Body of pancreas (tissue), 4 donors: Measurements from ENCODE around the gene MRPS27. TPM values are rescaled to one million over a fixed set of nuclear protein-coding genes. Genes with fewer than 3 reads are reported as not detected.

ENCODE experiments used
- ATAC-seq: fragments of 150-250 bp; one replicate; pipeline ENCODE4 v1.9.1; 2016
- DNase-seq, 4 donors: peaks; one replicate each; pipeline ENCODE4 v3.0.0-alpha.2; 2019
- H3K27ac ChIP-seq, 4 donors: fragments of 200-600 bp; sonication (generic); 1 replicate in 3 of 4; 2 replicates in 1 of 4; pipeline versions ENCODE4 v1.5.1 to v1.6.1; 2016 to 2019; ENCODE audit warnings: mild to moderate bottlenecking in 1 of 4, mixed read lengths in 1 of 4, moderate library complexity in 1 of 4
- H3K27me3 ChIP-seq, 2 donors: fragments of 200-600 bp; sonication (generic); one replicate each; pipeline ENCODE4 v1.6.0; 2016; ENCODE audit warnings: mild to moderate bottlenecking in 1 of 2
- H3K36me3 ChIP-seq, 2 donors: fragments of 200-600 bp; sonication (generic); replicated peaks in 1 of 2; 2 replicates each; pipeline ENCODE4 v1.5.1; 2016; ENCODE audit warnings: low read depth in 2 of 2; ENCODE audit not compliant: insufficient read depth in 1 of 2
- H3K4me1 ChIP-seq: fragments of 200-600 bp; sonication (generic); one replicate; pipeline ENCODE4 v1.6.0; 2016
- H3K4me3 ChIP-seq, 2 donors: fragments of 200-600 bp; sonication (generic); 1 replicate in 1 of 2; 2 replicates in 1 of 2; pipeline ENCODE4 v1.5.1; 2016 to 2019
- H3K9me3 ChIP-seq, 3 donors: fragments of 200-600 bp; sonication (generic); 1 replicate in 2 of 3; 2 replicates in 1 of 3; pipeline ENCODE4 v1.5.1; 2016
- CTCF ChIP-seq, 7 experiments: fragments of 450-650 bp in 4 of 7; fragments of 200-600 bp in 3 of 7; sonication (generic) in 3 of 7; IDR thresholded peaks; one replicate each; pipeline ENCODE4 v1.5.1; 2016 to 2019; ENCODE audit warnings: antibody characterized with exemption in 7 of 7
- POLR2A ChIP-seq, 3 donors: fragments of 450-650 bp; IDR thresholded peaks; one replicate each; pipeline ENCODE4 v1.6.1; 2016; ENCODE audit warnings: antibody characterized with exemption in 3 of 3, mild to moderate bottlenecking in 2 of 3
- WGBS, 2 donors: methylation state at CpG; one replicate each; pipeline ENCODE4 v1.1.5; 2017; 5-methylcytosine and 5-hydroxymethylcytosine counted together
- intact Hi-C: fragments of 100-400 bp; cut with DNase I; formaldehyde crosslinking; loops from one replicate; pipeline ENCODE4 v1.15.1; 2023
- total RNA-seq, 2 donors: library from RNA; depleted of rRNA; stranded (reverse); fragments of >200 nt; gene quantifications; one replicate each; pipeline ENCODE4 v1.1.0, GENCODE V29; 2016

MRPS27 gene
- total RNA-seq: 10 to 100 TPM; 25.4 to 52.7 TPM

- TF ChIP-seq CTCF (IDR thresholded peaks at IDR 0.05) (peak in 1 of 7 experiments; percentile 9), POLR2A (IDR thresholded peaks at IDR 0.05) (peak; percentile 58 to 89 (median 80))
- H3K27ac ChIP-seq: peak within 1 kb of the TSS in 3 of 4 donors; percentile 58 to 77 (median 71)
- H3K9me3 ChIP-seq: no peaks in the 10 kb centered on the region
- intact Hi-C loops: no loop called here
- DNase-seq (peak; percentile 96 to 98 (median 96)), ATAC-seq (peak; percentile 100)
- H3K4me1 ChIP-seq: peaks cover 24% of the 10 kb centered on the region
- H3K36me3 ChIP-seq: no peaks in the 10 kb centered on the region
- peak within 1 kb of the TSS; percentile 83 to 90 for H3K4me3 ChIP-seq
- no peaks in the 10 kb centered on the region for H3K27me3 ChIP-seq
- 0 to 1% methylated on average over 13 to 40 of the region's 40 CpGs for WGBS, 2 donors
Observed at GRCh38 chr5:72319976-72320752, at the start of gene MRPS27, which contains the start of gene PTCD2. Gene MRPS27 (minus strand): TSS chr5:72320240. CDS start chr5:72320221, 19 bp downstream. Gene PTCD2 (plus strand): TSS chr5:72320373. CDS start chr5:72320383, 10 bp downstream.

GRCh38 chr5:72369711-72370110 is 49.7 kb upstream of the MRPS27 start:
- no peak for ATAC-seq
- H3K4me1 ChIP-seq: no peaks in the 10 kb centered on the region
- TF ChIP-seq POLR2A (IDR thresholded peaks at IDR 0.05) (no peak), CTCF (IDR thresholded peaks at IDR 0.05) (no peak)
- no peak for DNase-seq
- intact Hi-C loops: loop anchor here (10.0 kb wide), 1 partner anchor 155 kb away; no protein-coding TSS in a partner anchor
- H3K9me3 ChIP-seq: no peaks in the 10 kb centered on the region
- H3K4me3 ChIP-seq: no peak overlapping the region
- no peaks in the 10 kb centered on the region for H3K36me3 ChIP-seq
- WGBS, 2 donors: 85% methylated on average over 3 of the region's 3 CpGs
- H3K27me3 ChIP-seq: no peaks in the 10 kb centered on the region
- no peak overlapping the region for H3K27ac ChIP-seq

- H3K4me1 ChIP-seq: no peaks in the 10 kb centered on the region
- no peak overlapping the region for H3K27ac ChIP-seq
- WGBS, 2 donors: 67 to 92% methylated on average over 1 of the region's 1 CpG
- intact Hi-C loops: no loop called here
- H3K27me3 ChIP-seq: no peaks in the 10 kb centered on the region
- no peaks in the 10 kb centered on the region for H3K36me3 ChIP-seq
- DNase-seq (no peak), ATAC-seq (no peak)
- no peak overlapping the region for H3K4me3 ChIP-seq
- H3K9me3 ChIP-seq: no peaks in the 10 kb centered on the region
- TF ChIP-seq CTCF (IDR thresholded peaks at IDR 0.05): no peak
- no peak for TF ChIP-seq POLR2A (IDR thresholded peaks at IDR 0.05)
Observed at GRCh38 chr5:72369301-72369700, 49.3 kb upstream of the MRPS27 start.

- no peaks in the 10 kb centered on the region for H3K27me3 ChIP-seq
- no peak for DNase-seq
- WGBS, 2 donors: 81 to 100% methylated on average over 1 of the region's 1 CpG
- no peak overlapping the region for H3K4me3 ChIP-seq
- TF ChIP-seq CTCF (IDR thresholded peaks at IDR 0.05) (no peak), POLR2A (IDR thresholded peaks at IDR 0.05) (no peak)
- H3K4me1 ChIP-seq: no peaks in the 10 kb centered on the region
- no peaks in the 10 kb centered on the region for H3K36me3 ChIP-seq
- intact Hi-C loops: no loop called here
- H3K9me3 ChIP-seq: no peaks in the 10 kb centered on the region
- no peak overlapping the region for H3K27ac ChIP-seq
- no peak for ATAC-seq
Observed at GRCh38 chr5:72368271-72368670, 48.2 kb upstream of the MRPS27 start.
